Measurements from ENCODE around the gene TNS4.
A peak's percentile ranks its signal among the peaks of the same experiment; 100 is the strongest.

TNS4 gene

GRCh38 chr17:40516581-40517285 is 15.3 kb upstream of the TNS4 start:
- Mint-ChIP-seq H3K36me3 (ENCODE audit: low read depth) (peaks cover 33% of the 10 kb centered on the region), H3K9me3 (peaks cover 5% of the 10 kb centered on the region), H3K27me3 (ENCODE audit: low read depth) (no peaks in the 10 kb centered on the region), H3K4me3 (peak overlapping the region; percentile 74), H3K4me1 (ENCODE audit: low read depth) (peaks cover 69% of the 10 kb centered on the region), H3K27ac (peak overlapping the region; percentile 84)
- DNase-seq (ENCODE audit: low spot score): peak; percentile 81

- no peak for DNase-seq (ENCODE audit: low spot score)
- no peaks in the 10 kb centered on the region for H3K27me3 Mint-ChIP-seq (ENCODE audit: low read depth)
- H3K27ac Mint-ChIP-seq: peak overlapping the region; percentile 84
- H3K4me3 Mint-ChIP-seq: peak overlapping the region; percentile 74
- peaks cover 67% of the 10 kb centered on the region for H3K4me1 Mint-ChIP-seq (ENCODE audit: low read depth)
- H3K36me3 Mint-ChIP-seq (ENCODE audit: low read depth): peaks cover 26% of the 10 kb centered on the region
- H3K9me3 Mint-ChIP-seq: peaks cover 5% of the 10 kb centered on the region
These were observed 14.1 kb upstream of the TNS4 start for GRCh38 chr17:40515491-40516041.

GRCh38 chr17:40515011-40515410 is 13.6 kb upstream of the TNS4 start:
- H3K27me3 Mint-ChIP-seq (ENCODE audit: low read depth): no peaks in the 10 kb centered on the region
- H3K27ac Mint-ChIP-seq: peak overlapping the region; percentile 84
- no peak for DNase-seq (ENCODE audit: low spot score)
- H3K9me3 Mint-ChIP-seq: peaks cover 5% of the 10 kb centered on the region
- H3K4me3 Mint-ChIP-seq: peak overlapping the region; percentile 74
- peaks cover 22% of the 10 kb centered on the region for H3K36me3 Mint-ChIP-seq (ENCODE audit: low read depth)
- H3K4me1 Mint-ChIP-seq (ENCODE audit: low read depth): peaks cover 64% of the 10 kb centered on the region

- DNase-seq (ENCODE audit: low spot score): no peak
- Mint-ChIP-seq H3K4me1 (ENCODE audit: low read depth) (peaks cover 59% of the 10 kb centered on the region), H3K36me3 (ENCODE audit: low read depth) (peaks cover 19% of the 10 kb centered on the region), H3K4me3 (peak overlapping the region; percentile 53), H3K27me3 (ENCODE audit: low read depth) (no peaks in the 10 kb centered on the region), H3K9me3 (peaks cover 5% of the 10 kb centered on the region), H3K27ac (peak overlapping the region; percentile 78)
These were observed 12.8 kb upstream of the TNS4 start for GRCh38 chr17:40514013-40514875.

- H3K4me3 Mint-ChIP-seq: no peak overlapping the region
- H3K4me1 Mint-ChIP-seq (ENCODE audit: low read depth): peaks cover 44% of the 10 kb centered on the region
- peak overlapping the region; percentile 23 for H3K27ac Mint-ChIP-seq
- no peaks in the 10 kb centered on the region for H3K9me3 Mint-ChIP-seq
- H3K36me3 Mint-ChIP-seq (ENCODE audit: low read depth): peaks cover 10% of the 10 kb centered on the region
- no peak for DNase-seq (ENCODE audit: low spot score)
- H3K27me3 Mint-ChIP-seq (ENCODE audit: low read depth): no peaks in the 10 kb centered on the region
These were observed 10.3 kb upstream of the TNS4 start for GRCh38 chr17:40511667-40512220.

- Mint-ChIP-seq H3K36me3 (ENCODE audit: low read depth) (peaks cover 8% of the 10 kb centered on the region), H3K27me3 (ENCODE audit: low read depth) (no peaks in the 10 kb centered on the region), H3K4me1 (ENCODE audit: low read depth) (peaks cover 43% of the 10 kb centered on the region), H3K27ac (no peak overlapping the region), H3K4me3 (no peak overlapping the region), H3K9me3 (no peaks in the 10 kb centered on the region)
- DNase-seq (ENCODE audit: low spot score): no peak
These were observed 9.7 kb upstream of the TNS4 start for GRCh38 chr17:40511136-40511535.

- Mint-ChIP-seq H3K27ac (no peak overlapping the region), H3K4me3 (no peak overlapping the region), H3K9me3 (no peaks in the 10 kb centered on the region), H3K4me1 (ENCODE audit: low read depth) (peaks cover 38% of the 10 kb centered on the region), H3K36me3 (ENCODE audit: low read depth) (peaks cover 6% of the 10 kb centered on the region), H3K27me3 (ENCODE audit: low read depth) (no peaks in the 10 kb centered on the region)
- no peak for DNase-seq (ENCODE audit: low spot score)
These were observed 8.9 kb upstream of the TNS4 start for GRCh38 chr17:40510328-40510648.

- DNase-seq (ENCODE audit: low spot score): no peak
These were observed 8.4 kb upstream of the TNS4 start for GRCh38 chr17:40509626-40510327.

GRCh38 chr17:40506786-40507185 is 5.4 kb upstream of the TNS4 start:
- H3K4me1 Mint-ChIP-seq (ENCODE audit: low read depth): peaks cover 26% of the 10 kb centered on the region
- H3K27me3 Mint-ChIP-seq (ENCODE audit: low read depth): no peaks in the 10 kb centered on the region
- H3K4me3 Mint-ChIP-seq: no peak overlapping the region
- no peaks in the 10 kb centered on the region for H3K36me3 Mint-ChIP-seq (ENCODE audit: low read depth)
- no peak overlapping the region for H3K27ac Mint-ChIP-seq
- H3K9me3 Mint-ChIP-seq: no peaks in the 10 kb centered on the region
- DNase-seq (ENCODE audit: low spot score): no peak

More at GRCh38 chr17:40509626-40510327, 8.4 kb upstream of the TNS4 start:
- Mint-ChIP-seq H3K27ac (no peak overlapping the region), H3K9me3 (no peaks in the 10 kb centered on the region), H3K4me1 (ENCODE audit: low read depth) (peaks cover 37% of the 10 kb centered on the region), H3K27me3 (ENCODE audit: low read depth) (no peaks in the 10 kb centered on the region), H3K36me3 (ENCODE audit: low read depth) (peaks cover 6% of the 10 kb centered on the region), H3K4me3 (no peak overlapping the region)

GRCh38 chr17:40503154-40503553 is 1.7 kb upstream of the TNS4 start:
- no peak for DNase-seq (ENCODE audit: low spot score)
- Mint-ChIP-seq H3K27me3 (ENCODE audit: low read depth) (no peaks in the 10 kb centered on the region), H3K36me3 (ENCODE audit: low read depth) (no peaks in the 10 kb centered on the region), H3K4me1 (ENCODE audit: low read depth) (peaks cover 15% of the 10 kb centered on the region), H3K4me3 (no peak overlapping the region), H3K9me3 (no peaks in the 10 kb centered on the region), H3K27ac (no peak overlapping the region)

- Mint-ChIP-seq H3K9me3 (no peaks in the 10 kb centered on the region), H3K4me1 (ENCODE audit: low read depth) (peaks cover 17% of the 10 kb centered on the region), H3K36me3 (ENCODE audit: low read depth) (no peaks in the 10 kb centered on the region), H3K27me3 (ENCODE audit: low read depth) (no peaks in the 10 kb centered on the region), H3K27ac (no peak overlapping the region), H3K4me3 (no peak overlapping the region)
- no peak for DNase-seq (ENCODE audit: low spot score)
These were observed 1.3 kb upstream of the TNS4 start for GRCh38 chr17:40502716-40503115.

- no peaks in the 10 kb centered on the region for H3K9me3 Mint-ChIP-seq
- H3K4me3 Mint-ChIP-seq: no peak overlapping the region
- no peaks in the 10 kb centered on the region for H3K27me3 Mint-ChIP-seq (ENCODE audit: low read depth)
- H3K27ac Mint-ChIP-seq: no peak overlapping the region
- peaks cover 17% of the 10 kb centered on the region for H3K4me1 Mint-ChIP-seq (ENCODE audit: low read depth)
- H3K36me3 Mint-ChIP-seq (ENCODE audit: low read depth): no peaks in the 10 kb centered on the region
- DNase-seq (ENCODE audit: low spot score): no peak
These were observed 714 bp downstream of the TNS4 start for GRCh38 chr17:40500709-40501108.

- no peak overlapping the region for H3K4me3 Mint-ChIP-seq
- H3K27me3 Mint-ChIP-seq (ENCODE audit: low read depth): no peaks in the 10 kb centered on the region
- H3K9me3 Mint-ChIP-seq: no peaks in the 10 kb centered on the region
- no peak for DNase-seq (ENCODE audit: low spot score)
- no peak overlapping the region for H3K27ac Mint-ChIP-seq
- no peaks in the 10 kb centered on the region for H3K36me3 Mint-ChIP-seq (ENCODE audit: low read depth)
- H3K4me1 Mint-ChIP-seq (ENCODE audit: low read depth): peaks cover 14% of the 10 kb centered on the region
These were observed 1.2 kb downstream of the TNS4 start for GRCh38 chr17:40500190-40500589.

Measured in T-helper 2 cell treated with Interferon-gamma antibody and Interleukin-4, amounts not matched to agents 5 μg/mL and 100 μg/mL, for 36 hours (primary cell).